ENCODE results near the gene BAHCC1. TPM values are rescaled to one million over a fixed set of nuclear protein-coding genes. Genes with fewer than 3 reads are reported as not detected.

BAHCC1 gene
- total RNA-seq, 2 experiments from 2014 or later, result 0.02 TPM; not detected in 1

DNA sequence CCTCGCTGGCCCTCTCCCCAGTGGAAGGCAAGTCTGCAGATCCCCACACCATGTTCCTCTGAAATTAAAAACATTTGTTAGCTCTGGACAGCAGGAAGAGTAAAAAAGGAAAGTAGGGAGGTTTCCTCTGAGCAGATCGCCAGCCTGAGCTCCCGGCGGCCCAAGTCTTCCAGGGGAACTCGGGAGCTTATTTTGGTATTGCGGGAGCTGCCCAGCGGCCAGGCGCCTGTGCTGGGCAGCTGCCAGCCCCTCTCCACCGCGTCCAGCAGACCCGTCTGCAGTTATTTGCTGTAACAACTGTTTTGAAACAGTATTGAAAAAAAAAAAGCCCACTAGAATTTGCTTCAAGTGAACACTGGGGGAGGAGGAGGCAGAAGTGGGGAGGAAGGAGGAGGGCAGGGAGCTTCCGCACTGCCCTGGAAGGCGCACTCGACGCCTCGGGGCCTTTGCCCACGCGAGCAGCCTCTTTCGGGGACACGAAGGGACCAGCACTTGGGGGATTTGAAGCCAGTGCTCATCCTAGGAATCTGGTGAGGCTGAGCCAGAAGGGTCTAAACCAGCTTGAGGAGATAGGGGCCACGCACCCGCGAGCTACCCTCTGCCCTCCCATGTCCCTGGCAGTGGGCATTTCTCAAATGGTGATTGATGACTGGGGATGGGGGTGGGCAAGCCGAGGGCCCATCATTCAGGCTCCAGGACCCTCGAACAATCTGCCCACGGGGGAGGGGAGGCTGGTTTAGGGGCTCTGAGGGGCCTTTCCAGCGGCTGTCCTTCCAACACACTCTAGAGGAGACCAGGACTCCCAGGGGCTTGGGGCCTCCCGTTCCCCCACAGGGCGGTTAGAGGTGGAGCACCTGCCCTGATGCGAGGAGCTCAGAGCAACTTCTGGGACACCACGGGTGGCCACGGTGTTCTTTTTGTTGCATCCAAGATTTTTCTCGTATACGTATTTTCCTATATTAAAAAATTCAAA, 3.0 kb upstream of the BAHCC1 start:
- no peak for DNase-seq
- CTCF ChIA-PET, result no interaction called here
- Mint-ChIP-seq H3K4me1 (ENCODE audit: low read depth) (peaks cover 20% of the 10 kb centered on the region), H3K27ac (no peak overlapping the region), H3K36me3 (ENCODE audit: low read depth) (no peaks in the 10 kb centered on the region), H3K4me3 (peak overlapping the region; percentile 24), H3K9me3 (no peaks in the 10 kb centered on the region), H3K27me3 (ENCODE audit: low read depth) (peaks cover 50% of the 10 kb centered on the region)
- intact Hi-C loops (cut with micrococcal nuclease), result loop anchor here (5.0 to 10.0 kb wide), 3 partner anchors 35 to 137 kb away; partner anchors contain the start of gene SLC38A10

DNA sequence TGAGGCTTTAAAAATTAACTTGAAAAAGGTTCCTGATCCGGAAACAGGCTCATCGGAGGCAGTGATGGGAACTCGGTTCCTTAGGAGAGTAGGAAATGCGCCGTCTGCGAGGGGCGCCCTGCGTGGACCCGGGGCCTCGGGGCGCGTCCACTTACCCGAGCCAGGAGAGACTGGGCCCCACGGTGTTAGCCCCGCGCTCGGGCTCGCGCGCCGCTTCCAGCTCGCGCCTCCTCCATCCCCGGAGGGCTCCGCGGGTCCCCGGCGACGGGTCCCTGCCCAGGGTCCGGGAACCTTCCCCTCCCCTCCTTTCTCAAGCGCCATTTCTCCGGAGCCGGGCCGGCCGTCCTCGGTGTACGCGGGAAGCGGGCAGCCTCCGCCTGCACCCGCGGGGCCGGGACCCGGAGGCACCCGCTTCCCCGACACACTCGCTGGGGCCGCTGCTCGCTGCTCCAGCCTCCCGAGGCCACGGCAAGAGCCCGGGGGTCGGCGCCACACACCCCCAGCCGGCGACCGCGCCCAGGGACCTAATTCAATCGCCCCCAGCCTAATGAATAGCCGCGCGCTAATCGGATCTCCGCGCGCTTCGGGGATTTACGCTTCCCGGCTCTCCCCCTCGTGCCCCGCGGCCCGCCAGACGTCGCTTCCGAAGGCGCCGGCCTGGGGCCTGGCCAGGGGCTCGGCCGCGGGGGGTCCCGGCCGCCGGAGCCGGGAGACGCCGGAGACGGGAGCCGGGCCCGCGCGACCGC, 2.2 kb upstream of the BAHCC1 start:
- H3K4me1 Mint-ChIP-seq (ENCODE audit: low read depth), result peaks cover 23% of the 10 kb centered on the region
- no peaks in the 10 kb centered on the region for H3K36me3 Mint-ChIP-seq (ENCODE audit: low read depth)
- peaks cover 52% of the 10 kb centered on the region for H3K27me3 Mint-ChIP-seq (ENCODE audit: low read depth)
- no peak overlapping the region for H3K27ac Mint-ChIP-seq
- no peaks in the 10 kb centered on the region for H3K9me3 Mint-ChIP-seq
- intact Hi-C loops (cut with micrococcal nuclease), result loop anchor here (5.0 to 10.0 kb wide), 3 partner anchors 34 to 138 kb away; partner anchors contain the start of gene SLC38A10
- no peak for DNase-seq
- peak overlapping the region; percentile 24 for H3K4me3 Mint-ChIP-seq
- CTCF ChIA-PET, result no interaction called here

DNA sequence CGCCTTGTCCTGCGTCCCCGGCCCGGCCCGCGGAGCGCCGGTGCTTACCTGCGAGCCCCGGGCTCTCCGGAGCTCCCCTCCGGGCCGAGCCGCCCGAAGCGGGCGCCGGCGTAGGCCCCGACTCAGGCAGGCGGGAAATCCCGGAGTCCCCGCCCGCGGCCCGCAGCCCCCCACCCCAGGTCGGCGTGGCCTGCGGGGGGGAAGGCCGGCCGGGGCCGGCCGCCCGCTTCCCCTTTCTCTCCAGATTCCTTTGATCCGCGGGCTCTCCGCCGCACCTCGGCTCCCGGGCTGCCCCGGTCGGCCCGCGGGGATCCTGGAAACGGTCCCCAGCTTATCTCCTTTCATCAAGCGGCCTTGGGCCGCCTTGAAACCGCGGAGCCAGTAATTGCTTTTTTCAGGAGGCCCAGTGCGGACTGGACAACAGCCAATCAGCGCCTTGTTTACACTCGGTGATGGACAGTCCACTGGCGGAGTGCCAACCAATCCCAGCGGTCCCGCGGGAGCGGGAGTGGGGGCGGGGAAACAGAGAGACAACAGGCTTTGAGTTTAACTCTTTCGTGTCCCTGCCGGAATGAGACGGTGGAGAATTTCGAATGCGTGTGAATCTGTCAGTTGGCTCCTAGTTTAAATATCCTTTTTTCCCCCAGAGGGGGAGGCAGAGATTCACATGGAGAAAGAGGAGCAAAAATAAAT, 1.4 kb upstream of the BAHCC1 start:
- peaks cover 55% of the 10 kb centered on the region for H3K27me3 Mint-ChIP-seq (ENCODE audit: low read depth)
- DNase-seq, result peak; percentile 93
- peak overlapping the region; percentile 30 for H3K27ac Mint-ChIP-seq

DNA sequence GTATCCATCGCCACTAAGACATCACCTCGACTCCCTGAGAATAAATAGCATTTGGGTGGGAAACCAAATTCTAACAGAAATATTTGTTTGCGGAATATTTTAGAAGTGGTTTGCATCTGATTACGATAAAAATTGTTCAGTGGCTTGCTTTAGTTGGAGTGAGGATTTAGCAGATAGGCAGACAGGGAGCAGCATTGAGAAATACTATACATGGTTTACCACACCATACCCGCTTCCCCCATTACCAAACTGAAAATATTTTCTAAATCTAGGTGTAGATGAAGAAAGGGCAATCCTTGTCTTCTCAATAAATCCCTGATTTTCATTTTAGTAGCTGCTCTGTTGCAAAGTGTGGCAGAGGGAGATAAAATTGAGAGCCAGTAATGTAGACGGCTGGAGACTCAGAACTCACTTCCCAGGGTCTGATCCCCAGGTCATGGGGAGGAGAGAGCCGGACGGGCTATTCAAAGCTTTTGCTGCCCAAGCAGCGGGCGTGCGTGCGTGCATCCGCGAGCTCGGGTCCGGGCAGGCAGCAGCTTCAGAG, 808 bp upstream of the BAHCC1 start:
- Mint-ChIP-seq H3K36me3 (ENCODE audit: low read depth) (no peaks in the 10 kb centered on the region), H3K27ac (no peak overlapping the region), H3K4me3 (no peak overlapping the region), H3K4me1 (ENCODE audit: low read depth) (peaks cover 29% of the 10 kb centered on the region), H3K9me3 (no peaks in the 10 kb centered on the region), H3K27me3 (ENCODE audit: low read depth) (peaks cover 57% of the 10 kb centered on the region)
- intact Hi-C loops (cut with micrococcal nuclease), result loop anchor here (1.0 to 10.0 kb wide), 4 partner anchors 33 to 140 kb away; partner anchors contain the start of genes ACTG1 and SLC38A10
- CTCF ChIA-PET, result interaction anchor here (0.9 to 1.1 kb wide), 2 partner anchors 90 to 103 kb away, joined by 3 to 4 read pairs; no protein-coding TSS in a partner anchor
- DNase-seq, result no peak

More for the DNA sequence above, 1.4 kb upstream of the BAHCC1 start:
- Mint-ChIP-seq H3K4me1 (ENCODE audit: low read depth) (peaks cover 27% of the 10 kb centered on the region), H3K9me3 (no peaks in the 10 kb centered on the region), H3K36me3 (ENCODE audit: low read depth) (no peaks in the 10 kb centered on the region), H3K4me3 (peak overlapping the region; percentile 58)
- intact Hi-C loops (cut with micrococcal nuclease), result loop anchor here (1.0 to 10.0 kb wide), 4 partner anchors 33 to 139 kb away; partner anchors contain the start of genes ACTG1 and SLC38A10
- CTCF ChIA-PET, result no interaction called here

DNA sequence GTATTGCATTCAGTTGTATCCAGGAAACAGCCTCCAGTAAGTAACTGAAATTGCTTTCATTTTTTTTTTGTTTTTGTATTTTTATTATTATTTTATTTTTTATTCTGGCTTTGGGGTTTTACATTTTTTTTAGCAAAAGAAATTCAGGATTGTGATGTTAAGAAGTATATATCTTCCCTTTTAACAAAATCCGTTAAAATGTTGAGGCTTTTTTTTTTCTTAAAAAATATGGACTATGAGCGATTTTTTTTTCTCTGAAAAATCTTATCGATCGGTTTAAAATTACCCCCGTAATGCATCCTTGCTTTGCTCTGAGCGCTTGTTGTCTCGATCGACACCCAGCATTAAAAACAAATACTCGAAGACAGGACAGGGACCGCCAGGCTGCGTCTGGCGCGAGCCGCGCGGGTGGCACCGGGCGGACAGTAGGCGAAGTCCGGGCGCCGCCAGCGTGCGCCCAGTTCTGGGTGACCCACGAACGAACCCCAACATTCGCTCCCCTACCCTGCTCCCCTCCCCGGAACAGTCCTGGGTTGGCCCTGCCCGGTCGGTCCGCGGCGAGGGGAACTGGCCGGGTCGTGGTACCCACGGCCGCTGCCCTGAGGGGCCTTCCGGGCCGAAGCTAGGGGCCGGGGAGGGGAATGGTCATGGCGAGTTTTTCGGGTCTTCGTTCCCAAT, 482 bp downstream of the BAHCC1 start:
- intact Hi-C loops (cut with micrococcal nuclease), result loop anchor here (5.0 to 10.0 kb wide), 2 partner anchors 87 to 141 kb away; no protein-coding TSS in a partner anchor
- no peak overlapping the region for H3K4me3 Mint-ChIP-seq
- H3K36me3 Mint-ChIP-seq (ENCODE audit: low read depth), result no peaks in the 10 kb centered on the region

GRCh38 chr17:81396278-81396721, 1.0 kb downstream of the BAHCC1 start:
- Mint-ChIP-seq H3K27ac (no peak overlapping the region), H3K27me3 (ENCODE audit: low read depth) (peaks cover 61% of the 10 kb centered on the region), H3K4me3 (no peak overlapping the region), H3K4me1 (ENCODE audit: low read depth) (peaks cover 32% of the 10 kb centered on the region), H3K36me3 (ENCODE audit: low read depth) (no peaks in the 10 kb centered on the region), H3K9me3 (no peaks in the 10 kb centered on the region)
- CTCF ChIA-PET, result no interaction called here
- intact Hi-C loops (cut with micrococcal nuclease), result loop anchor here (5.0 to 10.0 kb wide), 2 partner anchors 86 to 141 kb away; no protein-coding TSS in a partner anchor
- no peak for DNase-seq

More for the DNA sequence above, 482 bp downstream of the BAHCC1 start:
- peaks cover 59% of the 10 kb centered on the region for H3K27me3 Mint-ChIP-seq (ENCODE audit: low read depth)
- H3K4me1 Mint-ChIP-seq (ENCODE audit: low read depth), result peaks cover 32% of the 10 kb centered on the region
- no peaks in the 10 kb centered on the region for H3K9me3 Mint-ChIP-seq
- CTCF ChIA-PET, result interaction anchor here (0.9 to 1.1 kb wide), 2 partner anchors 89 to 104 kb away, joined by 3 to 4 read pairs; no protein-coding TSS in a partner anchor
- no peak overlapping the region for H3K27ac Mint-ChIP-seq
- no peak for DNase-seq

- Mint-ChIP-seq H3K4me1 (ENCODE audit: low read depth) (peaks cover 32% of the 10 kb centered on the region), H3K27ac (no peak overlapping the region), H3K4me3 (peak overlapping the region; percentile 41), H3K9me3 (no peaks in the 10 kb centered on the region), H3K36me3 (ENCODE audit: low read depth) (no peaks in the 10 kb centered on the region), H3K27me3 (ENCODE audit: low read depth) (peaks cover 60% of the 10 kb centered on the region)
- peak; percentile 40 for DNase-seq
- intact Hi-C loops (cut with micrococcal nuclease), result loop anchor here (5.0 to 10.0 kb wide), 2 partner anchors 85 to 142 kb away; no protein-coding TSS in a partner anchor
- CTCF ChIA-PET, result interaction anchor here (0.6 to 1.1 kb wide), 2 partner anchors 88 to 690 kb away, joined by 4 read pairs; no protein-coding TSS in a partner anchor
These were observed 1.6 kb downstream of the BAHCC1 start for GRCh38 chr17:81396722-81397313.

DNA sequence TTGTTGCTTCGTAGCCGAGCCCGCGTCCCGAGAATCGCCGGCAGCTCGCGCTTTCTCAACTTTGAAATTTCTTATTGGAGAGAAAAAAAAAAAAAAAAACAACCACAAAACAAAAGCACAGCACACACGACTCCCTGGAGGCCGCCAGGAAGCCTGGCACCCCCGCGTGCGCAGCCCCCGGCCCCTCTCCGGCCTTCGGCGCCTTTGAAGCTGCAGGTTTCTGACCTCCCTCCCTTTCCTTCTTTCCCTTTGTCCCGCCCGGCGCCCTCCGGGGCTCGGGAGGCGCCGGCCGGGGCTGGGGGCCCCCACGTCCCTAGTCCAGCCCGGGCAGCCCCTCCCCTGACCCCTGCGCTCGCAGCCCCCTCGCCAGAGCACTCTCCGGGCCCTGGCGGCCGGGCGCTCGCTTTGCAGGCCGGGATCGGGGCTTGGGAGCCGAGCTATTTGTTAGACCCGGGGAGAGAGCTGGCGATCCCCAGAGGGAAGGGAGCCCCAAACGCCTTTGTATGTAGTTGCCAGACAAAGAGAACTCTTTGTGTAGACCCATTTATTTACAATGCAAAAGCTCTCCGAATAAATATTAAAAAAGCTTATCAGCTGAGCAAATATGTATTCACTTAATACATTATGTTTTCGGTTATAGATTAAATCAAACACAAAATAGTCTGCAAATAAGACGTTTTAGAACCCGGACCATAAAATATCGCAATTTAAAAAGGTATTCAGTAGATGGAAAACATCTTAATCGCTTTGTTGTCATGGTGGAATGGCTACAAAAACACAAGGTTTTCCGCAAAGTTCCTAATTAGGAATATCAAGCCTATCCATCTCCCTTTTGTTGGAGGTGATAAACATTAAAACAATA, 2.3 kb downstream of the BAHCC1 start:
- CTCF ChIA-PET, result interaction anchor here (0.6 to 1.1 kb wide), 2 partner anchors 87 to 691 kb away, joined by 4 read pairs; no protein-coding TSS in a partner anchor
- peaks cover 59% of the 10 kb centered on the region for H3K27me3 Mint-ChIP-seq (ENCODE audit: low read depth)
- no peaks in the 10 kb centered on the region for H3K36me3 Mint-ChIP-seq (ENCODE audit: low read depth)
- intact Hi-C loops (cut with micrococcal nuclease), result loop anchor here (5.0 to 10.0 kb wide), 2 partner anchors 85 to 143 kb away; no protein-coding TSS in a partner anchor
- H3K4me3 Mint-ChIP-seq, result peak overlapping the region; percentile 7
- H3K9me3 Mint-ChIP-seq, result no peaks in the 10 kb centered on the region
- H3K4me1 Mint-ChIP-seq (ENCODE audit: low read depth), result peaks cover 32% of the 10 kb centered on the region
- DNase-seq, result peak; percentile 26
- H3K27ac Mint-ChIP-seq, result peak overlapping the region; percentile 12

GRCh38 chr17:81398176-81398831, 3.0 kb downstream of the BAHCC1 start:
- Mint-ChIP-seq H3K9me3 (no peaks in the 10 kb centered on the region), H3K36me3 (ENCODE audit: low read depth) (no peaks in the 10 kb centered on the region), H3K27ac (peak overlapping the region; percentile 12), H3K27me3 (ENCODE audit: low read depth) (peaks cover 62% of the 10 kb centered on the region), H3K4me3 (peak overlapping the region; percentile 70), H3K4me1 (ENCODE audit: low read depth) (peaks cover 32% of the 10 kb centered on the region)
- DNase-seq, result no peak
- CTCF ChIA-PET, result no interaction called here
- intact Hi-C loops (cut with micrococcal nuclease), result loop anchor here (5.0 to 10.0 kb wide), 2 partner anchors 84 to 144 kb away; no protein-coding TSS in a partner anchor

All from activated naive CD4-positive, alpha-beta T cell treated with anti-CD3 and anti-CD28 coated beads for 36 hours (primary cell).